Mammary epithelial cell (primary cell): ENCODE measurements around the gene DAAM2.

Source experiments
- EZH2 ChIP-seq: IDR thresholded peaks from 2 replicates; pipeline ENCODE4 v1.6.1; 2012; ENCODE audit warnings: low read length, inconsistent platforms, borderline replicate concordance
- TF ChIP-seq, protein P1 (sequence below), 2 donors: IDR thresholded peaks in 1 of 2; conservative IDR thresholded peaks in 1 of 2; 2 replicates each; pipeline ENCODE4 v1.5.1; 2011 to 2012; ENCODE audit warnings: inconsistent platforms in 2 of 2, low read length in 2 of 2, mild to moderate bottlenecking in 2 of 2, control low read depth in 1 of 2, low read depth in 1 of 2; ENCODE audit not compliant: insufficient read depth in 1 of 2; ENCODE audit errors: extremely low read depth in 1 of 2

DNA sequence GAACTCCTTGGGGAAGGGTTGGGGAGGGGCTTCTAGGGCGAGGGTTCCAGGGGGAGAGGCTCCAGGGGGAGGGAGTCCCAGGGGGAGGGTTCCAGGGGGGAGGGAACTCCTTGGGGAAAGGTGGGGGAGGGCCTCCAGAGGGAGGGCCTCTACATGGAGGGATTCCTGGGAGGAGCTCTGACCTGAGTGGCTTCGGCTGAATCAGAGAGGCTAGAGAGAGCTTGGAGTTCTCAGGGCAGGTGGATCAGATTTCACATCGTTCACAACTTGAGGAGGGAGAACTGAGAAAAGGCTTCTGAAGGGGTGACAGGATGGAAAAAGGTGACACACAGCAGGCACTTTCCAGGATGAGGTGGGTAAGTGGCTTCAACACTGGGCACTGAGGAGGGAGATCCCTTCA is 49.1 kb downstream of the DAAM2 start:
- TF ChIP-seq, protein P1, sequence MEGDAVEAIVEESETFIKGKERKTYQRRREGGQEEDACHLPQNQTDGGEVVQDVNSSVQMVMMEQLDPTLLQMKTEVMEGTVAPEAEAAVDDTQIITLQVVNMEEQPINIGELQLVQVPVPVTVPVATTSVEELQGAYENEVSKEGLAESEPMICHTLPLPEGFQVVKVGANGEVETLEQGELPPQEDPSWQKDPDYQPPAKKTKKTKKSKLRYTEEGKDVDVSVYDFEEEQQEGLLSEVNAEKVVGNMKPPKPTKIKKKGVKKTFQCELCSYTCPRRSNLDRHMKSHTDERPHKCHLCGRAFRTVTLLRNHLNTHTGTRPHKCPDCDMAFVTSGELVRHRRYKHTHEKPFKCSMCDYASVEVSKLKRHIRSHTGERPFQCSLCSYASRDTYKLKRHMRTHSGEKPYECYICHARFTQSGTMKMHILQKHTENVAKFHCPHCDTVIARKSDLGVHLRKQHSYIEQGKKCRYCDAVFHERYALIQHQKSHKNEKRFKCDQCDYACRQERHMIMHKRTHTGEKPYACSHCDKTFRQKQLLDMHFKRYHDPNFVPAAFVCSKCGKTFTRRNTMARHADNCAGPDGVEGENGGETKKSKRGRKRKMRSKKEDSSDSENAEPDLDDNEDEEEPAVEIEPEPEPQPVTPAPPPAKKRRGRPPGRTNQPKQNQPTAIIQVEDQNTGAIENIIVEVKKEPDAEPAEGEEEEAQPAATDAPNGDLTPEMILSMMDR (conservative IDR thresholded peaks at IDR 0.05 in 1 of 2, IDR thresholded peaks at IDR 0.05 in 1 of 2; ENCODE audit: extremely low read depth in 1 of 2, insufficient read depth in 1 of 2, low read depth in 1 of 2, low read length in 2 of 2) = no peak
- TF ChIP-seq EZH2 = no peak
